GM21529 (cell line): ENCODE results near the gene TMC2.

Source experiments
- ATAC-seq: cut with Tn5 transposase; IDR thresholded peaks from one replicate; pipeline ENCODE4 v1.9.1; 2021; ENCODE audit not compliant: unreplicated experiment

Gene TMC2

DNA sequence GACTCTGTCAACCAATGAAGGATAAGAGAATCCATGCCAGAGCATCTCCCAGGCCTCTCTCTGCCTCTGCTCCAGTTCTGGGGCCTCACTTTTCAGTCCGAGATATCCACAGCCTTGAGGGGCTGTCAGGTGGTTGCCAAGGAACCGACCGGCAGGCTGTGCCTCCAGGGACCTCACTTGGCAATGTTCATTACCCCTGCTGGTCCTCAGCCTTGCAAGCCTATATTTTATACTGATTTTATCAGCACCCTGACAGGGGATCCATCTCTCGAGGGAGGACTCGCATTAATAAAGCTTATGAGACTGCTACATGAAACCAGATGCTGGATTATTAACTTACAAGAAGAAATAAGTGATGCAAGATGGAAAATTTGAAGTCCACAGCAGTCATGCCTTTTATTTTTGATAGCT is 39.9 kb downstream of the TMC2 start:
- ATAC-seq, result no peak

DNA sequence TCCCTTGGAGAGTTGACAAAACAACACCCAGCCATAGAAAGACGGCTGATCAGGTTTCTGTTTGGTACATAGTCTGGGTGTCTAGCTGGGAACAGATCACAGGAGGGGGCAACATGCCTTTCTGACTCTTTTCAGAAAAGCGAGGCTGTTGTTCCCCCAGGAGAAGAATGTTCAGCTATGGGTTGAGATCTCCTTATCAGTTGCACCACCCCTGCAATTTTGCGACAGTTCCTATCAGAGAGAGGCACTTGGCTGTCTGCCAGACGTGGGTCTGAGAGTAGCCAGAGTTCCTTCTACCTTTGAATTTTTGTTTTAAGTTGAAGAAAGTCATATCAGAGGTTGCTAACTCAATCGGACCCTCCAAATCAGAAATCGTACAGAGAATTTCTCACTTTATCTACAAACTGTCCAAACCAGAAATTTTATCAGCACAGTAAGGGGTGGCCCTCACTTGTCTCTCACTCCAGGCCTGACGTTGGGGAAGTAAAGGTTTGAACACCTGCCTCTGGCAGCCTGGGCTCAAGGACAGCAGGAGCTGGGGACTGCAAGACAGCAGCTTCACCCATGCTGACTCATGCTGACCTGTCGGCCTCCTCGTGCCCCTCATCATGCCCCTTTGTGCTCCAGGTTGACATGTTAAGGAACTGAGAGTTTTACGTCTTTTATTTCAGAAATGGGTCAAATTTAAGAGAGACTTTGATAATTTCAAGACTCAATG is 42.3 kb downstream of the TMC2 start:
- ATAC-seq, result no peak

GRCh38 chr20:2585811-2586210 is 49.4 kb downstream of the TMC2 start:
- ATAC-seq, result no peak

- no peak for ATAC-seq
Measured at GRCh38 chr20:2593756-2594155, 57.4 kb downstream of the TMC2 start.

DNA sequence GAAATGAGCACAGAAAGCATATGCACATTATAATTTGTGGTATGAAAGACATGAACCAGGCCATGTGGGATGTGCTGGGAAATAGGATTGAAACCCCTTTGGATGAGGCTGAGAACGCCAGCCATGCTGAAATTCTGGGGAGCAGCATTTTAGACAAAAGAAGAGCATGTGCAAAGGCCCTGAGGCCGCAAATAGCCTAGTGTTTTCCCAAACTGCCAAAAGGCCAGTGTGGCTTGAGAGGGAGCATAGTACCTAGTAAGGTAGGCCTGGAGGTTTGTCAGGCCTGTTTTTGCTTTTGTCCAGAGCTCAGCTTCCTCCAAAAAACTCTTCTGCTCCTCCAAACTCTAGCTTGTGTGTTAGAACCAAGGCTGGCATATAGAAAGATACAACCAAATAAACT is 58.7 kb downstream of the TMC2 start:
- ATAC-seq, result no peak

- no peak for ATAC-seq
Measured at GRCh38 chr20:2596673-2597279, 60.4 kb downstream of the TMC2 start.

DNA sequence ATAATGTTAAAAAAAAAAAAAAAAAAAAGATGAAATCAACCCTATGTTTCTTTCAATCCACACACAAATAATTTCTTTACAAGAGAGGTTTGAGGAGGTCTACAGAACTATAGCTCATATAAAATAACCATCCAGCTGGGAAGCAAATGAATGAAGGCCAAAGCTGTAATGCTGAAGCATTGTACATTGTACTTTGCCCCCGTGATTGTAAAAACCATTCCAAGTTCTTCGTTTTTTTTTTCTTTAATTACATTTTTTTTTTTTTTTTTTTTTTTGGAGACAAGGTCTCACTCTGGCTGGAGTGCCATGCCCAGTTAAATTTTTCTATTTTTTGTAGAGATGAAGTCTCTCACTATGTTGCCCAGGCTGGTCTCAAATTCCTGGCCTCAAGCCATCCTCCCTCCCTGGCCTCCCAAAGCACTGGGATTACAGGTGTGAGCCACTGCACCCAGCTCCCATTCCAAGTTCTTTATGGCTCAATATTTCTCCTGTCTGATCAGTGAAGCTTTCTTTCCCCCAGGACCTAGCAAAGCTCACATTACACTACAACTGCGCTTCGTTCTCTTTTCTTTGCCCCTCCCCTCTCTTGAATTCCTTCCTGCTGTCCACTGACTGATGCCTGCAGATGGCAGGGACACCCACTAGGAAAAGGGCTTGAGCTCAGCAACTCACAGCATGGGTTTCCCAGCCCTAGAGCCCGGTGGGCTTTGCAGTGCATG is 63.1 kb downstream of the TMC2 start:
- ATAC-seq, result no peak

- ATAC-seq, result no peak
Measured at GRCh38 chr20:2602046-2602735, 65.8 kb downstream of the TMC2 start.

DNA sequence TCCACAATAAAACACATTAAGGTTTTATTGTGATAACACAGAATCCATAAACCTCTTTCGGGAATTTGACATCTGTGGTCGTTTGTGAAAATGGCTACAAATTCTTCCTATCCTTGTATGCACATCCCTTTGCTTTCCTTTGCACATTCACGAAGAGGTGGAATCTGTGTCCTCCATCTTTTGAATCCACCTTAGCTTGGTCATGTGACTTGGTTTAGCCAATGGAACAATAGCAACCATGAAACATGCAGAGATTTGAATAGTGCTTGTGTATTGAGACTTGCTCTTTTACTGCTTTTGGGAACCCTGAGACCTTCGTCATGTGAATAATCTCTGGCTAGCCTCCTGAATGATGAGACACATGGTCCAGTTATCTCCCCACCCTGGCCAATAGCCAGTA is 66.4 kb downstream of the TMC2 start:
- no peak for ATAC-seq

DNA sequence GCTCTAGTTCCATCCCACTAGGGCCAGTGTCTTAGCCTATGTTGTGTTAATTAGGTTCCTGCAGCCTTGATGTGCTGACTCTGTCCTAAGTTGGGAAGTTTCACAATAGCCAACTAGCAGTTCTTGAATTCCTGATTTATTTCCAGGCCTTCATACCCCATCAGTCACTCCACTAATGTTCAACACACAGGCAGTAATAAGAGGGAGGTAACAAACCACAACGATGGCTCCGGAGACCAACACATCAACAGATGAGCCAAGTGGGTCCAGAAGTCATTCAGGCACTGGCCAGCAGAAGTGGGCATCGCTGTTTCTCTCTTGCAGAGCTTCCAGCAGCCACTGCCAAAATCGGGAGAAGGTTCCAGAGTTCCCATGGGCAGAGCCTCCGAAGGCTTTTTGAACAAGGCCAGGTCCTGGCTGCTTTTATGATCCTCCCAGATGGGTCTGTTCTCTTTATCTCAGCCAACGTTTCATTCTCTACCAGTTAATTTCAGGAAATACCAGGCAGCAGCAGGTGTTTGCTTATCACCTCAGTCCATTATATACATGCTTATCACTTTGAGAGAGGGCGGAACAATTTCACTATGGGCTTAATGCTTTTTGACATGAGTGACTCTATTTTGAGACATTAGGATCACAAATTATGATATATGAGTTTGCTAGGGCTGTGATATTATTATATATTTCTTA is 67.6 kb downstream of the TMC2 start:
- ATAC-seq, result no peak

DNA sequence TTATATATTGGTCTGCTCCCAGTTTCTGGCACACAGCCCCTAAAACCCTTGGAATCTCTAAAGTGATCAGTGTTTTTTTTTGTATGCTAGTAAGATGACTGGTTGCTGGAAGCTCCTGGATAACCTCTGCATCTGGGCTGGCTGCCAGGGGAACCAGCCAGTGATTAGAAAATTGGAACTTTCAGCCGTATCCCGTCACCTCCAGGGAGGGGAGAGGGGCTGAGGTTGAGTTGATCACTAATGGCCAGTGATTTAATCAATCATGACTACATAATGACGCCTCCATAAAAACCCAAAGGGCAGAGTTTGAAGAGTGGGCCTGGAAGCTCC is 68.1 kb downstream of the TMC2 start:
- ATAC-seq, result no peak

GRCh38 chr20:2606507-2607006 is 70.2 kb downstream of the TMC2 start:
- no peak for ATAC-seq

DNA sequence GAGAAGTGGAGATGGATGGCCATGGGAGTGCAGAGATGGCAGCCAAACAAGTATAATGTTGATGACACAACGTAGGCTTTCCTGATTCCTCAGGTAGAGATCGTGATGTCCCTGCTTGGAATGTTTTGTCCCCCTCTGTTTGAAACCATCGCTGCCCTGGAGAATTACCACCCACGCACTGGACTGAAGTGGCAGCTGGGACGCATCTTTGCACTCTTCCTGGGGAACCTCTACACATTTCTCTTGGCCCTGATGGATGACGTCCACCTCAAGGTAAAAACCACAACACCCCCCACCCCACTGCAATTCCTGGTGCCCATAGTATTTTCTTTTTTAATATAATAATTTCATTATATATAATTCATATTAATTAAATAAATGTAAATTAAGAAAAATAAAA is 74.0 kb downstream of the TMC2 start:
- no peak for ATAC-seq

- no peak for ATAC-seq
Measured at GRCh38 chr20:2610941-2611720, 74.8 kb downstream of the TMC2 start.

- ATAC-seq, result no peak
Measured at GRCh38 chr20:2612073-2612472, 75.7 kb downstream of the TMC2 start.

DNA sequence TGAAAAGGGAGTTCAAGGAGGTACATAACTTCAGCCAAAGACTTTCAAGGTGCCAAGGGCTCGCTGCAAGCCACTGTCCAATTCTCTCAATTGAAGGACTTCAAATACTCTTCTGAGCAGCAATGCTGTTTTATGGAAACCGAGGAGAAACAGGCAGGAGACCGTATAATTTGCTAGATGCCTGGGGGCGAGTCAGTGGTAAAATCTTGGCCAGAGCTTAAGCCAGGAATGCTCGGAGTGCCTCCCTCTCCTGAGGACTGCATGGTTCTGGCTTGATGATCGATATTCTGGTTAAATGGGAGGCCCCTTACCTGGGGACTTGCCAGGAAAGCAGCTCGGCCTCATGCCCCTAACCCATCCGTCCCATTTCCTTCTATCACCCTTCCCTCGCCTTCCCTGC is 80.3 kb downstream of the TMC2 start:
- no peak for ATAC-seq

- ATAC-seq, result no peak
Measured at GRCh38 chr20:2617099-2617714, 80.8 kb downstream of the TMC2 start.

GRCh38 chr20:2618815-2619214 is 82.4 kb downstream of the TMC2 start:
- ATAC-seq, result no peak

DNA sequence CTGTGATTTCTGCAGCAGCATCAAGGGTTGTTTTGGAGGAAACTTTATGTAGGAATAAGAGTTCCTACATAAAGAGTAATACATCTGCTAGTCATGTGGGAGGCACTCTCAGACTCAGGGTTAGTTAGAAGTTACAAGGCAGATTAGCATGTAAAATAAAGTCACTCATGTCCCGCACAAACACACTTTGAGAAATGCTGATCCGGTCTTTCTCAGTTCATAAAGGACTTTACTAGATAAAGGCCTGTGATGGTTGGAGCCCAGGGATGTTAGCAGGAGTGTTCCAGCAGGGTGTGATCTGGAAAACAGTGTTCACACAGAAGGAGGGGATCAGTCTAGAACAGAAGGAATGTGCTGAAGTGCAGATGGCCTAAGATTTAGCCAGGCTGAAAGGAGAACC is 83.0 kb downstream of the TMC2 start:
- ATAC-seq, result no peak
